AG09319 (cell line): ENCODE data around the gene ZIC2.

ENCODE experiments used
- DNase-seq: peaks from one replicate; pipeline ENCODE4 v3.0.0-alpha.2; 2010; ENCODE audit warnings: low read depth; ENCODE audit errors: extremely low read depth
- CTCF ChIP-seq: IDR thresholded peaks from 2 replicates; pipeline ENCODE4 v1.5.1; 2011; ENCODE audit warnings: low read depth, mild to moderate bottlenecking, inconsistent platforms, low read length, moderate library complexity

The ZIC2 gene

GRCh38 chr13:99987154-99988019 lies 5.8 kb downstream of the ZIC2 start:
- TF ChIP-seq CTCF, result no peak
- DNase-seq, result no peak

GRCh38 chr13:99988529-99989275 lies 7.1 kb downstream of the ZIC2 start:
- no peak for TF ChIP-seq CTCF
- DNase-seq, result no peak

GRCh38 chr13:99989276-99990125 lies 7.9 kb downstream of the ZIC2 start:
- no peak for TF ChIP-seq CTCF
- DNase-seq, result no peak

GRCh38 chr13:99990126-99990977 lies 8.8 kb downstream of the ZIC2 start:
- no peak for DNase-seq
- no peak for TF ChIP-seq CTCF

GRCh38 chr13:99991013-99991827 lies 9.6 kb downstream of the ZIC2 start:
- TF ChIP-seq CTCF, result no peak
- no peak for DNase-seq
